IPS-15b (cell line): ENCODE data around the gene CHCHD3.

Source experiments
- H3K27me3 ChIP-seq: one replicate; pipeline ENCODE4 v1.6.1; 2013; ENCODE audit warnings: low read length; ENCODE audit not compliant: control insufficient read depth, insufficient read depth
- H3K36me3 ChIP-seq: one replicate; pipeline ENCODE4 v1.6.1; 2013; ENCODE audit warnings: low read length; ENCODE audit not compliant: control insufficient read depth, insufficient read depth
- H3K4me1 ChIP-seq: one replicate; pipeline ENCODE4 v1.6.1; 2013; ENCODE audit warnings: mild to moderate bottlenecking, low read length; ENCODE audit not compliant: control insufficient read depth, insufficient read depth
- H3K4me3 ChIP-seq: one replicate; pipeline ENCODE4 v1.5.1; 2013; ENCODE audit warnings: low read depth, low read length
- H3K9ac ChIP-seq: one replicate; pipeline ENCODE4 v1.6.1; 2013; ENCODE audit warnings: low read depth, mild to moderate bottlenecking, low read length
- H3K9me3 ChIP-seq: one replicate; pipeline ENCODE4 v1.6.1; 2013; ENCODE audit warnings: mild to moderate bottlenecking, low read length; ENCODE audit not compliant: control insufficient read depth, insufficient read depth

Gene CHCHD3

DNA sequence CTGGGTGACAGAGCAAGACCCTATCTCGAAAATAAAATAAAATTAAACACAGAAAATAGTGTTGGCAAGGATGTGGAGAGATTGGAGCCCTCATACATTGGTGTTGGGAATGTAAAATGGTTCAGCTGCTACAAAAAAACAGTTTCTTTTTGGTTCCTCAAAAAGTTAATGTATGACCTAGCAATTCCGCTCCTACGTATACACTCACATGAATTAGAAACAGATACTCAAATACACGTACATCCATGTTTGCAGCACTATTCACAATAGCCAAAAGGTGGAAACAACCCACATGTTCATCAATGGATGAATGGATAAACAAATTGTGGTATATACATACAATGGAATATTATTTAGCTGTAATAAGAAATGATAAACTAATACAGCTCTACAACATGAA lies 28.4 kb upstream of the CHCHD3 start:
- no peak overlapping the region for H3K9ac ChIP-seq
- H3K27me3 ChIP-seq: no peaks in the 10 kb centered on the region
- H3K36me3 ChIP-seq: no peaks in the 10 kb centered on the region
- no peaks in the 10 kb centered on the region for H3K9me3 ChIP-seq
- no peaks in the 10 kb centered on the region for H3K4me1 ChIP-seq
- H3K4me3 ChIP-seq: no peak overlapping the region

- no peaks in the 10 kb centered on the region for H3K9me3 ChIP-seq
- no peaks in the 10 kb centered on the region for H3K36me3 ChIP-seq
- H3K9ac ChIP-seq: no peak overlapping the region
- no peak overlapping the region for H3K4me3 ChIP-seq
- no peaks in the 10 kb centered on the region for H3K4me1 ChIP-seq
- H3K27me3 ChIP-seq: no peaks in the 10 kb centered on the region
Measured at GRCh38 chr7:133109816-133110215, 27.9 kb upstream of the CHCHD3 start.

- no peaks in the 10 kb centered on the region for H3K36me3 ChIP-seq
- no peak overlapping the region for H3K4me3 ChIP-seq
- no peaks in the 10 kb centered on the region for H3K4me1 ChIP-seq
- no peak overlapping the region for H3K9ac ChIP-seq
- no peaks in the 10 kb centered on the region for H3K9me3 ChIP-seq
- H3K27me3 ChIP-seq: no peaks in the 10 kb centered on the region
Measured at GRCh38 chr7:133108023-133108422, 26.1 kb upstream of the CHCHD3 start.

DNA sequence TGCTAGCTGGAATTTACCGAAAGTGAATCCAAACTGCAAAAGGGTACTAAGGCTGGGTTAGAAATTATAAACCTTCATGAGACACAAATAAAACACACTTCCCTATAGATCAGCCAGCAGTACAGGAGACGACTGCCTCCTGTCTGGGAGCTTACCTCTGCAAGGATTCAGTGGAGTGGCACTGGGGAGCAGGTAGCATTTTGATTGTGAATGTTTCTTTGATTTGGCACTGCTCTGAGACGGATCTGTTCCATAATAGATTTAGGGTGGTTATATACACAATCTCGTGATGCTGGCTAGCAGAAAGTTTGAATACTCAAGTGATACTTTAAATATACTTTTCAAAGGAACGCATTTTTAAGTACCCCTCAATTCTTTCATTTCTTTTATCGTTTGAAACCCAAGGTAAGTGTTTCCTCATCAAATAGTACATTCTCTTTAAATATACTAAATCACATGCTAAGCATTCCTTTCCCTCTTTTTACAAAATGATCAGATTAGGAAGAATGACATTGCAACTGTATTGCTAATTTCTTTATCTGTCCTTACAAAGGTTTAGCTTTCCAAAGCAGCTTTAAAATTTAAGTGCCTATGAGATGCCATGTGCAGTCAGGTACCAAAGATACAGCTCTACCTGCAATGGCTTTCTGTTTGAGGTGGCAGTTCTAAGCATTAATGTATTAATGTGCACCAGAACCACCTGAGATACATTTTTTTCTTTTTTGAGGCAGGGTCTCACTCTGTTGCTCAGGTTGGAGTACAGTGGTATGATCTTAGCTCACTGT lies 20.6 kb upstream of the CHCHD3 start:
- no peak overlapping the region for H3K4me3 ChIP-seq
- no peaks in the 10 kb centered on the region for H3K27me3 ChIP-seq
- H3K36me3 ChIP-seq: no peaks in the 10 kb centered on the region
- no peak overlapping the region for H3K9ac ChIP-seq
- no peaks in the 10 kb centered on the region for H3K9me3 ChIP-seq
- peaks cover 2% of the 10 kb centered on the region for H3K4me1 ChIP-seq

DNA sequence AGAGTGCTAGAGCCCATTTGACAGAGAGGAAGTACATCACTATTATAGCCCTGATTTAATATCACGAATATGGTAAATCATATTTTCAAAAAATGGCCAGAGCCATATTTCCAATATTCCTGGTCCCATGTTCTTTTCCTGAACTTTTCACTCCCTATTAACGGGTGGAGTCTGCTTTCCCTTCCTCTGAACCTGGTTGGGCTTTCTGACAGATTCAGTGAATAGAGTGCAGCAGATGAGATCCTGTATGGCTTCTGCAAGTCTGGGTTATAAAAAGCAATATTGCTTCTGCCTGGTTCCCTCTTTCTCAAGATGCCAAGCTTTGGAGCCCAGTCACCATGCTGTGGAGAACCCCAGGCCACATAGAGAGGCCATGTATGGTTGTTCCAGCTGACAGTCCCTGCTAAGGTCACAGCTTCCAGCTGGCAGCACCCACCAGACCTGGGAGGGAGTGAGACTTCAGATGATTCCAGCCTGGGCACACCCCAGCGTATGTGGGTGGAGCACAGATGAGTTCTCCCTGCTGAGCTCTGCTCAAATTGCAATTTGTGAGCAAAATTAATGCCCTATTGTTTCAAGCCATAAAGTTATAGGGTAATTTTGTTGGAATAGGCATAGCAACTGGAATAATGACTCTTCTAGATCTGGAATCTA lies 17.9 kb upstream of the CHCHD3 start:
- no peak overlapping the region for H3K9ac ChIP-seq
- no peaks in the 10 kb centered on the region for H3K36me3 ChIP-seq
- no peak overlapping the region for H3K4me3 ChIP-seq
- H3K4me1 ChIP-seq: peaks cover 2% of the 10 kb centered on the region
- H3K9me3 ChIP-seq: no peaks in the 10 kb centered on the region
- no peaks in the 10 kb centered on the region for H3K27me3 ChIP-seq

DNA sequence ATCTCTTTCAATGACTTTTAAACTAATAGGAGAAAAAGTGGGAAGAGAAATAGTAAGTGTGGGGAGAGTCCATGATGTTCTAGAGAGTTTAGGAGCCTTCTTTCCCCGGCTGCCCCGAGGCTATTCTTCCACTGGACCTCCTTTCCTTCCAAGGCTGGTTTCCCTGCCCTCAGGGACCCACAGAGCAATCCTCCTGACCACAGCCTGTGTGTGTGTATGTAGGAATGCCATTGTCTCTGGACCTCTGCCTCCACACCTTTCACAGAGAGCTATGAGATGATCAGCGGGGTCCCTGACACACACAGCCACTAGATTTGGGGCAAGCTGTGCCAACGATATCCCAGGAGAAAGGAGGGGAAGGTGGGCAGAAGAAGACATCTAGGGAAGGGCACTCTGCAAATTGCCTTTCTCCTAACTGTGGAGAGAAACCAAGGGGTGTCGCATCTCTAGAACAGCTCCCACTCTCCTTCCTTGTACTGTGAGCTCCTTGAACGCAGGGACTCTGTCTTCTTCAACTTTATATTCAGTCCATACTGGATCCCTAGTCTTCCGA lies 13.3 kb upstream of the CHCHD3 start:
- H3K27me3 ChIP-seq: no peaks in the 10 kb centered on the region
- H3K36me3 ChIP-seq: no peaks in the 10 kb centered on the region
- H3K4me1 ChIP-seq: peaks cover 2% of the 10 kb centered on the region
- H3K4me3 ChIP-seq: no peak overlapping the region
- no peaks in the 10 kb centered on the region for H3K9me3 ChIP-seq
- H3K9ac ChIP-seq: no peak overlapping the region

DNA sequence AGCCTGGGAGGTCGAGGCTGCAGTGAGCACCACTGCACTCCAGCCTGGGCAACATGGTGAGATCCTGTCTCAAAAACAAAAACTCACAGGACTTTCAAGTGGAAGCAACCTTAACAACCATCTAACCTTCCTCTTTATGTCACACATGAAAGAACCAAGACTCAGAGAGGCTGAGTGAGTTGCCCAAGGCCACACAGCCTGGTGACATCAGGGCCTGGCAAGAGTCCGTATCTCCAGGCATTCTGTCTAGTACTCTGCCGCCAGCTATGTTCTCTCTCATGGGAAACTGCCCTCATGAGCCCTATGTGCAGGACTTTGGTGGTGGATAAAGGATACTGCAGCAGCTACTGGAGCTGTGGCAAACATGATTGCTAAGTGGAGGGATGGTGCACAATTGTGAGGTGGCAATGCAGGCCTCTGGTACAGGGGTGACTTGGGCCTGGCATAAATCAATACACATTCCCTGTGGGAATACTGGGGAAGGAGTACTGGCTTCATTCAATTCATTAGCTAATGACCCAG lies 10.1 kb upstream of the CHCHD3 start:
- H3K4me3 ChIP-seq: no peak overlapping the region
- H3K9me3 ChIP-seq: no peaks in the 10 kb centered on the region
- H3K4me1 ChIP-seq: no peaks in the 10 kb centered on the region
- no peaks in the 10 kb centered on the region for H3K36me3 ChIP-seq
- H3K9ac ChIP-seq: no peak overlapping the region
- no peaks in the 10 kb centered on the region for H3K27me3 ChIP-seq

DNA sequence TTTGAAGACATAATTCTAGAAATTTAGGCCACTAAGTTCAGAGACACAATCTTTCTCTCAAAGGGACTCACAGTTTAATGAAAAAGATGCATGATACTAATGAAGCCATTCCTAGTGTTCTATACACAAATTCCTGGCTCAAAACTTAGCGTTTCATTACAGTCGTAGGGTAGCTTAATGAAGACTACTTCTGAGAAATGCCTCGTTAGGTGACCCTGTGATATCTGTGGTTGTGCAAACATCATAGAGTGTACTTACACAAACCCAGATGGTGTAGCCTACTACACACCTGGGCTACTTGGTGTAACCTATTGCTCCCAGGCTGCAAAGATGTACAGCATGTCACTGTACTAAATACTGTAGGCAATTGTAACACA lies 488 bp upstream of the CHCHD3 start:
- Histone ChIP-seq H3K4me3 (no peak overlapping the region), H3K27me3 (no peaks in the 10 kb centered on the region), H3K4me1 (peaks cover 18% of the 10 kb centered on the region), H3K9ac (no peak overlapping the region), H3K36me3 (no peaks in the 10 kb centered on the region), H3K9me3 (no peaks in the 10 kb centered on the region)

DNA sequence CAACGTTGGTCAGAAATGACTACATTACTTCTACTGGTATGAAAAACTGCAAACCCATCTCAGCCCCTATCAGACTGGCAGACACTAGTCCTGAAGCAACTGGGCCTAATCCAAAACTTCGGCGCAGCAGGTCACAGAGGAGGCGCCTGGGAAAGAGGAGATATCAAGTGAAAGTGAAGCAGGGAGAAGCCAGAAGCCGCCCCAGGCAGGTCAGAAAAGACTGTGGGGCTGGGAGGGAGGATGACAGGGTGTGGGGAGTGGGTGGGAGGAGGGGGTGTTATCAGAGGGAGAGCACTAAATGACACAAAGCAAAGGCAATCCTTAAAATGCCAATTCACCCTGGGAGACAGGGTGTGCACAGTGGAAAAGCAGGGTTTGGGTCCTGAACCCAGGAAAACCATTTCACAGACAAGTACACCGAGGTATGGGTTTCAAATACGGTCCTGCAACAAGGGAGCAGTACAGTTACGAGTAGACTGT lies 731 bp downstream of the CHCHD3 start:
- Histone ChIP-seq H3K27me3 (no peaks in the 10 kb centered on the region), H3K9ac (peak overlapping the region; percentile 71), H3K9me3 (no peaks in the 10 kb centered on the region), H3K4me1 (peaks cover 23% of the 10 kb centered on the region), H3K4me3 (peak overlapping the region; percentile 93), H3K36me3 (no peaks in the 10 kb centered on the region)

DNA sequence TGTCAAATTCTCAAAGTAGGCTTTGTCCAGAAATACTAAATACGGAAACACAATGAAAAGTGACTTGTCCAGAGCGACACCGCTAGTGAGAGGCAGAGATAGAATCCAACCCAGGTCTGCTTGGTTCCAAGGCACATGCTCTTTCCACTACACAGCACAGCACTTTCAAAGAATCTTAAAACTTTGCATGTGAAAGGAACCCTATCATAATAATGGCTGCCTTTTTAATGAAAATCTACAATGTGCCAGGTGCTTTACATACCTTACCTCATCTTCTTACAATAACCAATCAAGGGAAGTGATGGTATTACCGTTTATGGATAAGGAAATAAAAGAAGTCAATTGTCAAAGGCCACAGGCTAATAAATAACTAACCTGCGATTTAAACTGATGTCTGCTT lies 2.6 kb downstream of the CHCHD3 start:
- Histone ChIP-seq H3K27me3 (no peaks in the 10 kb centered on the region), H3K4me3 (peak overlapping the region; percentile 16)

GRCh38 chr7:133077394-133077793 lies 4.5 kb downstream of the CHCHD3 start:
- Histone ChIP-seq H3K4me1 (peaks cover 23% of the 10 kb centered on the region), H3K36me3 (peaks cover 3% of the 10 kb centered on the region), H3K9me3 (no peaks in the 10 kb centered on the region), H3K4me3 (no peak overlapping the region), H3K27me3 (no peaks in the 10 kb centered on the region), H3K9ac (no peak overlapping the region)

More for the DNA sequence above, 2.6 kb downstream of the CHCHD3 start:
- no peaks in the 10 kb centered on the region for H3K9me3 ChIP-seq
- H3K4me1 ChIP-seq: peaks cover 23% of the 10 kb centered on the region
- no peak overlapping the region for H3K9ac ChIP-seq
- H3K36me3 ChIP-seq: peaks cover 3% of the 10 kb centered on the region

DNA sequence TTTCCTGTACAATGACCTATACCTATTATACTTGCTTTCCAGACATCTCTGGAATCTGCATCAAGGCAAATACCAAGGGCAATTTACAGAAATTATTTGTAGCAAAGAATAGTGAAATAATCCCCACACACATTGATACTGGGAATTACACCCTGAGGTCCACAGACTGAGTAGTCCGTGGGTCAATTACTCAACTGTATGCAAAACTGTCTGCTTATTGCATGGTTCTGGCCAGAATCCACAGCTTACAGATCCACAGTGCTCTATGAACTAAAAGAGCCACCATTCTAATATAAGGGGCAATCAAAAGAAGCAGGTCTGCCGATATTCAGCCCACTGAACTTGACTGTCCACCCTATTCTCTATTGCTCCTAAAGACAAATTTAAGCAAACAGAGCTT lies 5.7 kb downstream of the CHCHD3 start:
- peaks cover 27% of the 10 kb centered on the region for H3K4me1 ChIP-seq
- no peak overlapping the region for H3K4me3 ChIP-seq
- no peak overlapping the region for H3K9ac ChIP-seq
- no peaks in the 10 kb centered on the region for H3K27me3 ChIP-seq
- H3K36me3 ChIP-seq: peaks cover 3% of the 10 kb centered on the region
- H3K9me3 ChIP-seq: no peaks in the 10 kb centered on the region
